H1 (cell line): ENCODE measurements around the gene TSC1. TPM values are rescaled to one million over a fixed set of nuclear protein-coding genes. Genes with fewer than 3 reads are reported as not detected.

Source experiments
- CTCF ChIA-PET: fragments of 300-600 bp; sonication (Branson Sonifier 250); formaldehyde crosslinking; loops from one replicate; lab custom pipeline; 2021; ENCODE audit not compliant: partially characterized antibody; lab: Charles Lee
- POLR2A ChIA-PET: fragments of 300-600 bp; sonication (Branson Sonifier 250); formaldehyde crosslinking; loops from one replicate; lab custom pipeline; 2021; ENCODE audit warnings: inconsistent platforms; ENCODE audit not compliant: partially characterized antibody; lab: Charles Lee
- DNase-seq, 2 experiments: peaks; one replicate each; pipeline versions ENCODE4 v3.0.0 to v3.0.0-alpha.2; 2010 to 2022; ENCODE audit warnings: low spot score in 2 of 2, low read depth in 1 of 2, mixed read lengths in 1 of 2
- FAIRE-seq: peaks from 2 replicates; lab custom pipeline; 2011; peaks lifted over from hg19 to GRCh38; lab: Jason Lieb, UNC
- H2AFZ ChIP-seq: 2 replicates; pipeline ENCODE4 v1.8.1; 2012; ENCODE audit warnings: low read length, inconsistent platforms
- H2AK5ac ChIP-seq: 2 replicates; pipeline ENCODE4 v1.6.1; 2013; ENCODE audit warnings: low read depth, low read length
- H2BK120ac ChIP-seq: replicated peaks from 2 replicates; pipeline ENCODE3; 2013; ENCODE audit warnings: low read depth, low read length, inconsistent platforms
- H2BK12ac ChIP-seq: 2 replicates; pipeline ENCODE4 v1.6.1; 2013; ENCODE audit warnings: low read depth, low read length
- H2BK15ac ChIP-seq: 2 replicates; pipeline ENCODE4 v1.6.1; 2013; ENCODE audit warnings: low read length
- H2BK20ac ChIP-seq: 2 replicates; pipeline ENCODE4 v1.6.1; 2013; ENCODE audit warnings: low read length
- H2BK5ac ChIP-seq: 2 replicates; pipeline ENCODE4 v1.6.1; 2013; ENCODE audit warnings: low read depth, low read length
- H3K14ac ChIP-seq: 2 replicates; pipeline ENCODE4 v1.6.1; 2013; ENCODE audit warnings: inconsistent platforms; ENCODE audit not compliant: insufficient read length
- H3K18ac ChIP-seq: 2 replicates; pipeline ENCODE4 v1.6.1; 2013; ENCODE audit warnings: low read length; ENCODE audit errors: extremely low read depth
- H3K23ac ChIP-seq: 2 replicates; pipeline ENCODE4 v1.6.1; 2013; ENCODE audit warnings: inconsistent platforms; ENCODE audit not compliant: insufficient read length
- H3K23me2 ChIP-seq: 2 replicates; pipeline ENCODE4 v1.6.1; 2013; ENCODE audit warnings: low read depth, low read length
- H3K27ac ChIP-seq: 2 replicates; pipeline ENCODE4 v1.6.1; 2011; ENCODE audit warnings: low read depth, low read length, inconsistent platforms
- H3K27me3 ChIP-seq, 4 experiments: replicated peaks in 1 of 4; 1 replicate in 1 of 4; 2 replicates in 3 of 4; pipeline versions ENCODE4 v1.6.1 to v1.8.1; 2011 to 2013; ENCODE audit warnings: low read length in 3 of 4, mild to moderate bottlenecking in 3 of 4, inconsistent platforms in 2 of 4, mixed read lengths in 2 of 4, moderate library complexity in 1 of 4; ENCODE audit not compliant: control insufficient read depth in 3 of 4, insufficient read depth in 3 of 4; ENCODE audit errors: extremely low read depth in 1 of 4
- H3K36me3 ChIP-seq, 4 experiments: 2 replicates each; pipeline versions ENCODE4 v1.6.1 to v1.8.1; 2011 to 2013; ENCODE audit warnings: mild to moderate bottlenecking in 4 of 4, low read length in 3 of 4, moderate library complexity in 2 of 4, control low read depth in 1 of 4, inconsistent platforms in 1 of 4; ENCODE audit not compliant: insufficient read depth in 4 of 4, control insufficient read depth in 2 of 4
- H3K4ac ChIP-seq: replicated peaks from 2 replicates; pipeline ENCODE3; 2013; ENCODE audit warnings: low read length, low read depth, mixed read lengths, inconsistent platforms; ENCODE audit not compliant: insufficient read length
- H3K4me1 ChIP-seq, 4 experiments: replicated peaks in 1 of 4; 1 replicate in 1 of 4; 2 replicates in 3 of 4; pipeline versions ENCODE4 v1.6.1 to v1.8.1; 2011 to 2013; ENCODE audit warnings: low read length in 3 of 4, inconsistent platforms in 2 of 4, mixed read lengths in 1 of 4; ENCODE audit not compliant: insufficient read depth in 4 of 4, control insufficient read depth in 3 of 4
- H3K4me2 ChIP-seq, 2 experiments: 2 replicates each; pipeline versions ENCODE4 v1.6.1 to v1.8.1; 2011 to 2013; ENCODE audit warnings: low read depth in 2 of 2, low read length in 2 of 2, control low read depth in 1 of 2, inconsistent platforms in 1 of 2, mild to moderate bottlenecking in 1 of 2; ENCODE audit not compliant: insufficient read depth in 1 of 2
- H3K4me3 ChIP-seq, 4 experiments: fragments of 200-600, 300-600 bp in 1 of 4; sonication (generic), shearing (Covaris generic), sonication (Bioruptor Twin) in 1 of 4; 2 replicates each; pipeline versions ENCODE4 v1.5.1 to v1.8.1; 2011 to 2016; ENCODE audit warnings: low read length in 4 of 4, low read depth in 3 of 4, control low read depth in 2 of 4, inconsistent platforms in 2 of 4, mild to moderate bottlenecking in 2 of 4, mixed read lengths in 1 of 4, moderate library complexity in 1 of 4; ENCODE audit not compliant: insufficient read depth in 2 of 4; ENCODE audit errors: extremely low read depth in 1 of 4
- H3K56ac ChIP-seq: replicated peaks from 2 replicates; pipeline ENCODE3; 2013; ENCODE audit warnings: low read depth, mild to moderate bottlenecking, mixed read lengths, low read length, inconsistent platforms; ENCODE audit not compliant: insufficient read length
- H3K79me1 ChIP-seq: 2 replicates; pipeline ENCODE4 v1.6.1; 2013; ENCODE audit warnings: low read depth, low read length, control low read depth
- H3K79me2 ChIP-seq, 2 experiments: 2 replicates each; pipeline versions ENCODE4 v1.6.1 to v1.8.1; 2012 to 2013; ENCODE audit warnings: low read length in 2 of 2, mild to moderate bottlenecking in 2 of 2, inconsistent platforms in 1 of 2; ENCODE audit not compliant: insufficient read depth in 2 of 2, control insufficient read depth in 1 of 2
- H3K9ac ChIP-seq, 4 experiments: replicated peaks in 1 of 4; 1 replicate in 1 of 4; 2 replicates in 3 of 4; pipeline versions ENCODE4 v1.6.1 to v1.8.1; 2011 to 2013; ENCODE audit warnings: low read depth in 3 of 4, low read length in 3 of 4, control low read depth in 2 of 4, mild to moderate bottlenecking in 2 of 4, moderate library complexity in 2 of 4, inconsistent platforms in 1 of 4; ENCODE audit errors: extremely low read depth in 1 of 4
- H3K9me3 ChIP-seq, 2 experiments: 2 replicates each; pipeline versions ENCODE4 v1.6.1 to v1.8.1; 2012 to 2013; ENCODE audit warnings: mild to moderate bottlenecking in 2 of 2, moderate library complexity in 2 of 2, control low read depth in 1 of 2, inconsistent platforms in 1 of 2, low read depth in 1 of 2, low read length in 1 of 2, mixed read lengths in 1 of 2; ENCODE audit not compliant: insufficient read depth in 2 of 2
- H4K20me1 ChIP-seq, 2 experiments: replicated peaks in 1 of 2; 2 replicates each; pipeline versions ENCODE3 to v1.8.1; 2011 to 2013; ENCODE audit warnings: inconsistent platforms in 2 of 2, low read length in 2 of 2, mild to moderate bottlenecking in 1 of 2; ENCODE audit not compliant: insufficient read depth in 2 of 2, control insufficient read depth in 1 of 2
- H4K5ac ChIP-seq: 2 replicates; pipeline ENCODE4 v1.6.1; 2013; ENCODE audit warnings: low read length, low read depth, mixed read lengths, inconsistent platforms; ENCODE audit not compliant: insufficient read length
- H4K8ac ChIP-seq: 2 replicates; pipeline ENCODE4 v1.8.0; 2013; ENCODE audit warnings: mild to moderate bottlenecking, moderate library complexity, low read length, inconsistent platforms; ENCODE audit not compliant: insufficient read depth; ENCODE audit errors: extremely low read depth
- H4K91ac ChIP-seq: replicated peaks from 2 replicates; pipeline ENCODE3; 2013; ENCODE audit warnings: low read length, mixed read lengths, inconsistent platforms; ENCODE audit not compliant: insufficient read length
- ASH2L ChIP-seq: fragments of 200-600, 300-600 bp; sonication (generic); IDR thresholded peaks from one replicate; pipeline ENCODE4 v1.7.1; 2017; ENCODE audit warnings: low read length
- ATF2 ChIP-seq: IDR thresholded peaks from 2 replicates; pipeline ENCODE4 v1.6.1; 2012; ENCODE audit warnings: low read length, inconsistent platforms
- CBX8 ChIP-seq: fragments of 300-800, 300-1000 bp; sonication (generic); IDR thresholded peaks from 2 replicates; pipeline ENCODE4 v1.7.1; 2016; ENCODE audit warnings: low read depth, low read length, borderline replicate concordance
- CHD2 ChIP-seq: IDR thresholded peaks from 2 replicates; pipeline ENCODE4 v1.6.1; 2012; ENCODE audit warnings: low read length, improper control_type of control experiment
- JUND ChIP-seq: IDR thresholded peaks from 2 replicates; pipeline ENCODE4 v1.6.1; 2011; ENCODE audit warnings: mild to moderate bottlenecking, improper control_type of control experiment, low read length
- KDM4A ChIP-seq: IDR thresholded peaks from one replicate; pipeline ENCODE4 v1.7.1; 2012; ENCODE audit warnings: low read depth, mild to moderate bottlenecking, moderate library complexity, low read length, inconsistent platforms; ENCODE audit not compliant: severe bottlenecking
- RXRA ChIP-seq: IDR thresholded peaks from 2 replicates; pipeline ENCODE4 v1.6.1; 2011; ENCODE audit warnings: low read depth, mild to moderate bottlenecking, low read length, moderate library complexity; ENCODE audit not compliant: insufficient read depth
- SIN3A ChIP-seq, 2 experiments: IDR thresholded peaks in 1 of 2; conservative IDR thresholded peaks in 1 of 2; 2 replicates each; pipeline ENCODE4 v1.6.1; 2011 to 2012; ENCODE audit warnings: low read length in 2 of 2, improper control_type of control experiment in 1 of 2, low read depth in 1 of 2, mild to moderate bottlenecking in 1 of 2
- TAF1 ChIP-seq: IDR thresholded peaks from 2 replicates; pipeline ENCODE4 v1.6.1; 2011; ENCODE audit warnings: mild to moderate bottlenecking, low read depth, low read length
- ZNF274 ChIP-seq: IDR thresholded peaks from 2 replicates; pipeline ENCODE4 v1.7.0; 2012; ENCODE audit warnings: low read length, borderline replicate concordance; ENCODE audit errors: extremely low read depth
- WGBS, 2 experiments: shearing (Covaris generic) in 1 of 2; methylation state at CpG; one replicate each; pipeline versions ENCODE4 v1.1.6 to v1.1.7; 2013 to 2015; ENCODE audit warnings: low lambda C conversion rate in 2 of 2, mixed read lengths in 2 of 2, inconsistent platforms in 1 of 2, low coverage in 1 of 2, missing lambda C conversion rate in 1 of 2; ENCODE audit not compliant: insufficient replicate concordance in 2 of 2, insufficient coverage in 1 of 2, insufficient read length in 1 of 2; ENCODE audit errors: extremely low coverage in 1 of 2, missing lambda C conversion rate in 1 of 2; 5-methylcytosine and 5-hydroxymethylcytosine counted together
- polyA plus RNA-seq, 7 experiments: library from polyadenylated mRNA; depleted of rRNA in 3 of 7; stranded (reverse) in 5 of 7; unstranded in 2 of 7; fragments of >200 nt in 5 of 7; fragments of 200-250 nt in 2 of 7; gene quantifications; 1 replicate in 5 of 7; 2 replicates in 1 of 7; 4 replicates in 1 of 7; pipeline versions ENCODE4 v1.2.1 to v1.2.3, GENCODE V29; 2011 to 2013; ENCODE audit warnings: missing spikeins in 2 of 7, mixed read lengths in 2 of 7
- total RNA-seq: library from RNA; stranded (reverse); fragmentation: NEBNext Ultra II Directional; extraction: Animal tissue kit (Norgen Biotek cat#: 25700); gene quantifications from 2 replicates; pipeline ENCODE4 v1.2.1, GENCODE V29; 2021

Gene TSC1
- total and polyA plus RNA-seq, 2 of the 8 experiments (the other 6 are each of a cell fraction or from before 2014, with no cell fraction given) = 37.2 to 46.0 TPM

GRCh38 chr9:132982458-132982857 is 38.0 kb upstream of the TSC1 start:
- POLR2A ChIA-PET = no interaction called here
- no peak for TF ChIP-seq CHD2
- no peak for TF ChIP-seq JUND
- no peak for TF ChIP-seq ATF2
- no peak for TF ChIP-seq KDM4A
- TF ChIP-seq ASH2L = no peak
- TF ChIP-seq CBX8 = no peak
- no peak for TF ChIP-seq SIN3A (conservative IDR thresholded peaks at IDR 0.05 in 1 of 2, IDR thresholded peaks at IDR 0.05 in 1 of 2; ENCODE audit: low read depth in 1 of 2, low read length in 2 of 2)
- no peak for TF ChIP-seq ZNF274
- TF ChIP-seq TAF1 = no peak
- no peak for TF ChIP-seq RXRA
- TF ChIP-seq, all 59 proteins: peak for 0
- Histone ChIP-seq H4K8ac (no peak overlapping the region), H2BK12ac (no peak overlapping the region), H3K4ac (no peak overlapping the region), H3K79me1 (no peaks in the 10 kb centered on the region), H3K9ac (no peak overlapping the region), H4K20me1 (peaks cover 0 to 3% of the 10 kb centered on the region in 2 experiments), H3K9me3 (no peaks in the 10 kb centered on the region), H4K91ac (no peak overlapping the region), H2BK120ac (no peak overlapping the region), H3K56ac (no peak overlapping the region), H3K14ac (no peak overlapping the region), H3K18ac (no peak overlapping the region), H3K4me1 (peaks cover 0 to 7% (median 4%) of the 10 kb centered on the region in 4 experiments; a peak in 5 of 7 replicates), H2AK5ac (no peak overlapping the region), H3K4me2 (no peak overlapping the region), H4K5ac (no peak overlapping the region), H2AFZ (no peak overlapping the region), H3K23ac (no peak overlapping the region), H3K23me2 (peaks cover 3% of the 10 kb centered on the region; the same call in 1 of the 2 replicates), H3K4me3 (no peak overlapping the region), H2BK15ac (no peak overlapping the region), H3K27ac (no peak overlapping the region), H3K27me3 (peaks cover 0 to 16% (median 11%) of the 10 kb centered on the region in 4 experiments; a peak in 6 of 7 replicates), H2BK5ac (no peak overlapping the region), H2BK20ac (no peak overlapping the region), H3K36me3 (no peaks in the 10 kb centered on the region), H3K79me2 (no peaks in the 10 kb centered on the region)
- DNase-seq = no peak
- FAIRE-seq = no peak
- WGBS, 2 experiments = 93% methylated on average over 8 of the region's 8 CpGs; no CpG with 5 or more reads in 1 of the 2 experiments
- CTCF ChIA-PET = interaction anchor here (0.8 to 1.9 kb wide), 5 partner anchors 9 to 39 kb away, joined by 3 to 9 read pairs (median 4); no protein-coding TSS in a partner anchor
